Panc1 (cell line): ENCODE results near the gene MRPS22.

Experiments used
- SIN3A ChIP-seq: IDR thresholded peaks from 2 replicates; pipeline ENCODE4 v1.6.1; 2012; ENCODE audit warnings: low read depth, mild to moderate bottlenecking, low read length, moderate library complexity, borderline replicate concordance; ENCODE audit not compliant: insufficient read depth
- TF ChIP-seq, protein P1 (sequence below): fragments of 450-650 bp; IDR thresholded peaks from 2 replicates; pipeline ENCODE4 v1.5.1; 2017; ENCODE audit warnings: mild to moderate bottlenecking

GRCh38 chr3:139394116-139394515 lies 50.3 kb downstream of the MRPS22 start:
- TF ChIP-seq, protein P1, sequence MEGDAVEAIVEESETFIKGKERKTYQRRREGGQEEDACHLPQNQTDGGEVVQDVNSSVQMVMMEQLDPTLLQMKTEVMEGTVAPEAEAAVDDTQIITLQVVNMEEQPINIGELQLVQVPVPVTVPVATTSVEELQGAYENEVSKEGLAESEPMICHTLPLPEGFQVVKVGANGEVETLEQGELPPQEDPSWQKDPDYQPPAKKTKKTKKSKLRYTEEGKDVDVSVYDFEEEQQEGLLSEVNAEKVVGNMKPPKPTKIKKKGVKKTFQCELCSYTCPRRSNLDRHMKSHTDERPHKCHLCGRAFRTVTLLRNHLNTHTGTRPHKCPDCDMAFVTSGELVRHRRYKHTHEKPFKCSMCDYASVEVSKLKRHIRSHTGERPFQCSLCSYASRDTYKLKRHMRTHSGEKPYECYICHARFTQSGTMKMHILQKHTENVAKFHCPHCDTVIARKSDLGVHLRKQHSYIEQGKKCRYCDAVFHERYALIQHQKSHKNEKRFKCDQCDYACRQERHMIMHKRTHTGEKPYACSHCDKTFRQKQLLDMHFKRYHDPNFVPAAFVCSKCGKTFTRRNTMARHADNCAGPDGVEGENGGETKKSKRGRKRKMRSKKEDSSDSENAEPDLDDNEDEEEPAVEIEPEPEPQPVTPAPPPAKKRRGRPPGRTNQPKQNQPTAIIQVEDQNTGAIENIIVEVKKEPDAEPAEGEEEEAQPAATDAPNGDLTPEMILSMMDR, result no peak
- TF ChIP-seq SIN3A, result no peak
